ENCODE measurements around the gene PTPRT.

- TF ChIP-seq CTCF (IDR thresholded peaks at IDR 0.05) (no peak), POLR2A (IDR thresholded peaks at IDR 0.05) (no peak)
Observed at GRCh38 chr20:42656130-42656529, 533.6 kb downstream of the PTPRT start.
